Fibroblast of mammary gland (primary cell): ENCODE results near the gene ATM.

Source experiments
- DNase-seq: peaks from one replicate; pipeline ENCODE4 v3.0.0-alpha.2; 2010; ENCODE audit warnings: low read depth
- H3K4me3 ChIP-seq: 2 replicates; pipeline ENCODE4 v1.5.1; 2011; ENCODE audit warnings: low read depth, mild to moderate bottlenecking, low read length, moderate library complexity; ENCODE audit not compliant: control insufficient read depth
- TF ChIP-seq, protein P1 (sequence below): conservative IDR thresholded peaks from 2 replicates; pipeline ENCODE4 v1.5.1; 2011; ENCODE audit warnings: low read depth, low read length, inconsistent platforms; ENCODE audit not compliant: control insufficient read depth, insufficient read depth

Gene ATM

GRCh38 chr11:108222574-108223347 lies at the start of gene ATM, which contains the start of gene NPAT:
ATM (plus strand) TSS chr11:108223067; CDS start chr11:108227625, 4,558 bp downstream.
NPAT (minus strand) TSS chr11:108222638; CDS start chr11:108222536, 102 bp downstream.
- TF ChIP-seq, protein P1, sequence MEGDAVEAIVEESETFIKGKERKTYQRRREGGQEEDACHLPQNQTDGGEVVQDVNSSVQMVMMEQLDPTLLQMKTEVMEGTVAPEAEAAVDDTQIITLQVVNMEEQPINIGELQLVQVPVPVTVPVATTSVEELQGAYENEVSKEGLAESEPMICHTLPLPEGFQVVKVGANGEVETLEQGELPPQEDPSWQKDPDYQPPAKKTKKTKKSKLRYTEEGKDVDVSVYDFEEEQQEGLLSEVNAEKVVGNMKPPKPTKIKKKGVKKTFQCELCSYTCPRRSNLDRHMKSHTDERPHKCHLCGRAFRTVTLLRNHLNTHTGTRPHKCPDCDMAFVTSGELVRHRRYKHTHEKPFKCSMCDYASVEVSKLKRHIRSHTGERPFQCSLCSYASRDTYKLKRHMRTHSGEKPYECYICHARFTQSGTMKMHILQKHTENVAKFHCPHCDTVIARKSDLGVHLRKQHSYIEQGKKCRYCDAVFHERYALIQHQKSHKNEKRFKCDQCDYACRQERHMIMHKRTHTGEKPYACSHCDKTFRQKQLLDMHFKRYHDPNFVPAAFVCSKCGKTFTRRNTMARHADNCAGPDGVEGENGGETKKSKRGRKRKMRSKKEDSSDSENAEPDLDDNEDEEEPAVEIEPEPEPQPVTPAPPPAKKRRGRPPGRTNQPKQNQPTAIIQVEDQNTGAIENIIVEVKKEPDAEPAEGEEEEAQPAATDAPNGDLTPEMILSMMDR, result peak; percentile 63
- H3K4me3 ChIP-seq, result peak within 1 kb of the TSS; percentile 95
- peak; percentile 98 for DNase-seq

- H3K4me3 ChIP-seq, result no peak overlapping the region
- TF ChIP-seq, protein P1, result no peak
- no peak for DNase-seq
Observed at GRCh38 chr11:108177570-108177969, 45.3 kb upstream of the ATM start.

DNA sequence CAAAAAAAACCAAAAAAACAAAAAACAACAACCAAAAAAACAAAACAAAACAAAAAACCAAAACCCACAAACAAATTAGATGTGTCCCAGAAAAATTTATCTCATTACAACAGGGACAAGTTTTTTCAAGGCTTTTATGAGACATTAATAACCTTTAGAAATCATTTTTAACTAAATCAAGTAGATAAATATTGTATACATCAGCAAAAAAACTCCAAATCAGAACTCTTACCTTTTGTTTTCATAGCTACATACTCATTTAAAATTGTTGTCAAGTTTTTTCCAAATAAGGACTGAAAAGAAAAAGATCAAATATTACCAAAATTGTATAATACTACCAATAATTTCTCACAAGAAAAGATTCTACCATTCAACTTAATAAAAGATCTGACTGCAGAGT lies 29.1 kb upstream of the ATM start:
- TF ChIP-seq, protein P1, result no peak
- DNase-seq, result no peak
- H3K4me3 ChIP-seq, result no peak overlapping the region

DNA sequence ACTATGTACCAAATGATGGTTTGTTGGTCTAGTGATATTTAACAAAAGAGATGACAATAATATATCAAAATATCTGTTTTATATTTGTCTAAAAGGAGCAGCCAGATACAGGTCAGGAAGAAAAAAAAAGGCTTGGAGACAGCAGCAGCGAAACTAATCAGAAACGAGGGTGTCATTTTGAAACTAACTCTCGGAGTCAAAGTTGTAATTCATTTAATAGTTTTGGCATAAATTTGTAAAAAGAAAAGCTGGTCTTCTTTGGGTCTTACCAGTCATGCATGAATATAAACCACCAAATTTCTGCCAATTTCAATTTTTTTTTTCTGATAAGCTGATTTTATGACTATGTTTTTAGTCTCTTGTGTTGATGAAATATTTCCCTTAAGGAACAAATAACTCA lies 26.0 kb upstream of the ATM start:
- TF ChIP-seq, protein P1, result no peak
- DNase-seq, result no peak
- H3K4me3 ChIP-seq, result no peak overlapping the region

DNA sequence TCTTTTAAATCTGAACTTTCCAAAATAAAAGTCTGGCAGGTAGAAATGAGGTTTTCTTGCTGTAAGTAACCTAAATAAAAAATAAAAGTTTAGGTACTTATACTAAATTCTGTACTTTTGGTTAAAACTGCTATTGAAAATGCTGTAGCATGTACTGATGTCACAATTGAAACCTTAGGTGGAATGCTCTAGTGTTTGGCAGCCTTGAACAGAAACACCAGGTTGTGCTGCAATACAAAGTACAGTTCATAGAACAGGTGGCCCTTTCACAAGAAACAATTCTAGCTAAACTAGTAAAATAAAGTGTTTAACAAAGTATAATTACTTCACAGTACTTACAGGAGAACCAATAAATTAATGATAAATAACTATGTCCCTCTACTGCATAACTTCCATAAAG lies 25.5 kb upstream of the ATM start:
- no peak overlapping the region for H3K4me3 ChIP-seq
- TF ChIP-seq, protein P1, result no peak
- DNase-seq, result no peak

DNA sequence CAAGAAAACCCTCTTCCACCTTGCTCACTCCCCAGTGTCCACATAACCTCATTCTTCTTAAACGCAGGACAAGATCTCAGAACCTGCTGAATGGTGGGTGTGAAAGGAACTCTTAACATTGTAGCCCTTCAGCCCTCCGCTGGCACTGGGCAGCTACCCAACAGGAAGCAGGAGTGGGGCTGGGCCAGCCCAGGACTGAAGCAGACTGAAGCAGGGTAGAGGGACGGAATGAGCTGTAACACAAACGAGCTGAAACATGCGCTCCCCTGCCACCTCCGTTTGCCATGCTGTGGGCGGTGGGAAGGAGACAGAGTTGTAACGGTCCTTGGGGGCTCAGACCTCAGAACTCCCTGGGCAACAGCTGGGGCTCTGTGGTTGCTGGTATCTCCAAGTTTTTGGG lies 24.0 kb upstream of the ATM start:
- TF ChIP-seq, protein P1, result no peak
- H3K4me3 ChIP-seq, result no peak overlapping the region
- DNase-seq, result no peak
